Measurements from ENCODE around the gene MAP3K3. TPM values are rescaled to one million over a fixed set of nuclear protein-coding genes. Genes with fewer than 3 reads are reported as not detected.
"Not testable (repeated sequence)": the region's sequence is repeated elsewhere in the genome, so short reads cannot be mapped to it uniquely, and the experiment has no call there.

The MAP3K3 gene
- total and polyA plus RNA-seq, 2 donors (not counting 3 experiments of a cell fraction or from before 2014, with no cell fraction given): 56.6 to 81.0 TPM

DNA sequence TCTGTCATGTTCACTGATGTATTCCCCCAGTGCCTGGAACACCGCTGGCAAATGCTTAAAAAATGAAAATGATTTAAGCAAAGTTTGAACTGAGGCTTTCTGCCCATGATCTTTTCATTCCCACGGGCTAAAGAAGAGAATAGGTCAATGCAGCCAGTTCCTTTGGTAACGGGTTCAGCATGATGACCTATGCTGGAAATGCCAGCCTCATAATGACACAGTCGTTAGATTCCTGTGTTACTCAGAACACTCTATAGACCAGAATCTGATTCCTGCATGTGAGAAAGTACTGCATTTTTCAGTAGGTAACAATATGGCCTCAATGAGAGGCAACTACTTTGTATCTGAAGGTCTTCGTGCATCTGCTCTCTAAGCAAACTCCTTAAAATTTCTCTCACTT is 96.8 kb downstream of the MAP3K3 start:
- dilution Hi-C loops (cut with MboI; ENCODE audit: extremely low pct_ligation_motif_present, low sequenced_read_pairs): no loop called here
- H3K36me3 ChIP-seq (ENCODE audit: control insufficient read depth in 2 of 2, extremely low read depth in 1 of 2, insufficient read depth in 2 of 2, low read length in 2 of 2): peaks cover 0 to 11% of the 10 kb centered on the region in 2 experiments
- H3K79me2 ChIP-seq (ENCODE audit: control insufficient read depth, insufficient read depth, low read length): no peaks in the 10 kb centered on the region
- ChIA-PET POLR2A (no interaction called here), CTCF (no interaction called here)
- FAIRE-seq (no peak), DNase-seq (ENCODE audit: low read depth, low spot score) (peak; percentile 45)
- no peaks in the 10 kb centered on the region for H3K9me3 ChIP-seq (replicated peaks; ENCODE audit: control insufficient read depth, insufficient read depth, low read length)
- no peak for TF ChIP-seq MAX (IDR thresholded peaks at IDR 0.05; ENCODE audit: insufficient read depth, insufficient read length)
- TF ChIP-seq POLR2A (IDR thresholded peaks at IDR 0.05; ENCODE audit: low read depth, low read length): no peak
- no peak for TF ChIP-seq MYC (IDR thresholded peaks at IDR 0.05; ENCODE audit: low read depth, low read length)
- TF ChIP-seq JUN (IDR thresholded peaks at IDR 0.05; ENCODE audit: borderline replicate concordance, insufficient read depth, insufficient read length, low read depth): no peak
- no peak for TF ChIP-seq POLR2AphosphoS5 (IDR thresholded peaks at IDR 0.05; ENCODE audit: insufficient read depth, low read depth, low read length)
- TF ChIP-seq FOS (IDR thresholded peaks at IDR 0.05; ENCODE audit: borderline replicate concordance, insufficient read depth, low read length): no peak
- no peak for TF ChIP-seq CTCF (IDR thresholded peaks at IDR 0.05; ENCODE audit: extremely low read depth in 1 of 2, insufficient read depth in 1 of 2, low read depth in 1 of 2, low read length in 2 of 2)
- TF ChIP-seq GATA2 (IDR thresholded peaks at IDR 0.05; ENCODE audit: insufficient read depth, insufficient read length, low read depth, low read length): no peak
- TF ChIP-seq EZH2 (IDR thresholded peaks at IDR 0.05; ENCODE audit: borderline replicate concordance, low read depth, low read length, severe bottlenecking): no peak
- no TSS peak for BruUV-seq (replicated peaks)
- no peaks in the 10 kb centered on the region for H3K9me1 ChIP-seq (replicated peaks; ENCODE audit: control insufficient read depth, extremely low read depth, insufficient read depth, low read length)
- H3K4me3 ChIP-seq (replicated peaks in 1 of 3; ENCODE audit: insufficient read depth in 1 of 3, low read depth in 1 of 3, low read length in 3 of 3): no peak overlapping the region
- no peak overlapping the region for H3K4me2 ChIP-seq (ENCODE audit: insufficient read depth, low read length)
- H2AFZ ChIP-seq (ENCODE audit: low read depth, low read length): no peak overlapping the region
- H3K27ac ChIP-seq (ENCODE audit: insufficient read depth, low read depth, low read length): no peak overlapping the region
- no peaks in the 10 kb centered on the region for H4K20me1 ChIP-seq (replicated peaks; ENCODE audit: control insufficient read depth, extremely low read depth, insufficient read depth, low read length)
- H3K27me3 ChIP-seq (ENCODE audit: control insufficient read depth in 2 of 2, insufficient read depth in 2 of 2, low read length in 2 of 2): no peaks in the 10 kb centered on the region
- intact Hi-C loops (cut with micrococcal nuclease): no loop called here
- peaks cover 4% of the 10 kb centered on the region for H3K4me1 ChIP-seq (ENCODE audit: control insufficient read depth, extremely low read depth, insufficient read depth, low read length)
- no peak overlapping the region for H3K9ac ChIP-seq (replicated peaks; ENCODE audit: extremely low read depth, insufficient read depth, low read length)

- H3K4me2 ChIP-seq (ENCODE audit: insufficient read depth, low read length); H4K20me1 ChIP-seq (replicated peaks; ENCODE audit: control insufficient read depth, extremely low read depth, insufficient read depth, low read length); H3K4me1 ChIP-seq (ENCODE audit: control insufficient read depth, extremely low read depth, insufficient read depth, low read length); BruUV-seq (replicated peaks); H3K9me3 ChIP-seq (replicated peaks; ENCODE audit: control insufficient read depth, insufficient read depth, low read length); H3K4me3 ChIP-seq (replicated peaks in 1 of 3; ENCODE audit: insufficient read depth in 1 of 3, low read depth in 1 of 3, low read length in 3 of 3); H3K9ac ChIP-seq (replicated peaks; ENCODE audit: extremely low read depth, insufficient read depth, low read length); H3K36me3 ChIP-seq (ENCODE audit: control insufficient read depth in 2 of 2, extremely low read depth in 1 of 2, insufficient read depth in 2 of 2, low read length in 2 of 2); H3K79me2 ChIP-seq (ENCODE audit: control insufficient read depth, insufficient read depth, low read length); dilution Hi-C loops (cut with MboI; ENCODE audit: extremely low pct_ligation_motif_present, low sequenced_read_pairs); H3K27ac ChIP-seq (ENCODE audit: insufficient read depth, low read depth, low read length); DNase-seq (ENCODE audit: low read depth, low spot score); H2AFZ ChIP-seq (ENCODE audit: low read depth, low read length); H3K27me3 ChIP-seq (ENCODE audit: control insufficient read depth in 2 of 2, insufficient read depth in 2 of 2, low read length in 2 of 2); intact Hi-C loops (cut with micrococcal nuclease); FAIRE-seq; H3K9me1 ChIP-seq (replicated peaks; ENCODE audit: control insufficient read depth, extremely low read depth, insufficient read depth, low read length): not testable (repeated sequence)
- POLR2A ChIA-PET: interaction anchor here (0.6 kb wide), 1 partner anchor 42 kb away, joined by 3 read pairs; no protein-coding TSS in a partner anchor
- CTCF ChIA-PET: interaction anchor here (1.1 to 3.0 kb wide), 2 partner anchors 10 to 12 kb away, joined by 3 to 16 read pairs; no protein-coding TSS in a partner anchor
Observed at GRCh38 chr17:63720194-63720593, 98.0 kb downstream of the MAP3K3 start.
